OCI-LY3 (cell line): ENCODE data around the gene P3H2.

Source experiments
- CTCF ChIP-seq: fragments of 200-600, 300-600 bp; sonication (generic); IDR thresholded peaks from 2 replicates; pipeline ENCODE4 v1.5.1; 2014; ENCODE audit warnings: antibody characterized with exemption, low read length, low read depth
- EZH2phosphoT487 ChIP-seq: fragments of 200-600 bp; shearing (Covaris generic); IDR thresholded peaks from 2 replicates; pipeline ENCODE4 v1.6.1; 2018; ENCODE audit warnings: antibody characterized with exemption, mixed run types, low read depth

GRCh38 chr3:189954733-189955665 is 165.7 kb downstream of the P3H2 start:
- TF ChIP-seq CTCF (no peak), EZH2phosphoT487 (no peak)
